Fibroblast of skin of back (primary cell): Measurements from ENCODE around the gene SCO2.
"Not testable (repeated sequence)": the region's sequence is repeated elsewhere in the genome, so short reads cannot be mapped to it uniquely, and the experiment has no call there.

Experiments
- DNase-seq: peaks from one replicate; pipeline ENCODE4 v3.0.0-alpha.2; 2013

SCO2 gene

GRCh38 chr22:50531546-50531961 is 6.2 kb upstream of the SCO2 start:
- no peak for DNase-seq

- peak; percentile 64 for DNase-seq
Observed at GRCh38 chr22:50530877-50531545, 5.6 kb upstream of the SCO2 start.

- DNase-seq = no peak
Observed at GRCh38 chr22:50530580-50530876, 5.1 kb upstream of the SCO2 start.

DNA sequence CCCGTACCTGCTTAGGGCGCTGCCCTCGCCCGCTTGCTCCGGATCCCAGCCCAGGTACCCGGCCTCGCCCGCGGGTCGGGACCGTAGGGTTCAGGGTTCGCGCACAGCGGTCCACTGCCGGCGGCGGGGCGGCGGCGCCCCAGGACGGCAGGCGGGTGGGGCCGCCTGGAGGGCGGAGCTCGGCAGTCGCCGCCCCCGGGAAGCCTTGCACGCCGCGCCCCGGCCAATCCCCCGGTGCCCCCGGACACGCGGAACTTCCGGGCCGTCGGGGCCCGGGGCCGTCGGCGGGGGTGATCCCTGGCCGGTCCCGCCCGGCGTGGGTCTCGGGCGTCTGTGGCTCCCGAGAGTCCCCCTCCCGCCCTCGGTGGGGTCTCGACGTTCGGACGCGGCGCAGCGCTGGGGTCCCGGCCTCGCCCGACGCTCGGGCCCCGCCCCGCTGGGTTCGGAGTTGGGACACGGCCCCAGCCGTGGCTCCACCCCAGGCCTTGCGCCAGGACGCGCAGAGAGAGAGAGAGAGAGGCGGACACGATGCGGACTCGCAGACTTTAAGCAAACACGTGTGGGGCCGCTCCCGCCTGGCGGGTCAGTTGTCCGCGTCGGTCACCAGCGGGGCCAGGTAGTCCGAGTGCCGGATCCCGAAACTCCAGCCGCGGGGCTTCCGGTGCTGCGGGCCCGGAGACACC is 4.6 kb upstream of the SCO2 start, which contains the start of gene TYMP:
TYMP (minus strand) TSS at position 116 of the 683 bp plus-strand sequence. CDS start 303 bp downstream, outside the sequence.
- DNase-seq = peak; percentile 52

GRCh38 chr22:50529416-50529896 is 4.1 kb upstream of the SCO2 start:
- no peak for DNase-seq

DNA sequence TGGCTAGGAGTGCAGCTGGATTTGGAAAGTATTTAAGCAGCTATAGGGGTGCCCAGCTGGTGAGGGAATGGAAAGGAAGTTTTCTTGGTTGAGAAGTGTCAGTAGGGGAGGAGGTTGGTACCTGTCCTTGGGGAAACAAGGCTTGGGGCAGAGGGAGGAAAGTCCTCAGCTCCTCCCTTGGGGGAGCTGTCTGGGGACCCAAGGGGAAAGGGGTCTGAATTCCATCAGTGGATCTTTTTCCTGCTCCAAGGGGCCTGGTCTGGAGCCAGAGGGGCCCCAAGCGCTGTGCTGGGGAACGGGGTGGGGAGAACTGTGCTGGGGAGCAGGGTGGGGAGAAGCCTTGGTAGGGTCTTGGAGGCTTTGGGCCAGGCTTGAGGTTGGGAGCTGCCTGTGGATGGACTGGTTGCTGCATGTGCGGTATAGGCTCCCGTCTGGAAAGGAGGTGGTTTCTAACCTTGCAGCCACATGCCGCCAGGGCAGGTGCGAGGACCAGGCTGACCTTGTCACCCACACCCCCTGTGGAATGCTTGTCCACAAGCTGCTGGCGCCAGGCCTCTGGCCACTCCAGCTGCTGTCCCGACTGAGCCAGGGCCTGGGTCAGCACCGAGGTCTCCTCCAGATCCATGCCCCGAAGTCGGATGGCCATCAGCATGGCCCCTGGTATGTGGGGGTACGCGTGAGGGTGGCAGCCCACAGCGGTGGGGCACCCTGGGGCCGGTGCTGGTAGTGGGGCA is 3.5 kb upstream of the SCO2 start:
- DNase-seq = no peak

- no peak for DNase-seq
Observed at GRCh38 chr22:50527921-50528681, 2.7 kb upstream of the SCO2 start.

GRCh38 chr22:50526834-50527801 is 1.7 kb upstream of the SCO2 start:
- DNase-seq = no peak

- peak; percentile 74 for DNase-seq
Observed at GRCh38 chr22:50526108-50526833, 873 bp upstream of the SCO2 start.

DNA sequence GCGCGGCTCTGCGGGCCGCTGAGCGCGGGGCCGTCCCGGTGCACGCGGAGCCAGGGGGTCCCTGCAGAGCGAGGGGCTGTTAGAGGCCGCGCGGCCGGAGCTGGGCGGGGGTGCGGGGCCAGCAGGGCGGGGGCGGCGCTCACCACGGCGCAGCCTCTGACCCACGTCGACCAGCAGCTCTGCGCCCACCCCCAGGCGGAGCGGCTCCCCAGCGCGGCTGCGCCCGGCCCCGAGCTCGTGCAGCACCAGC is 385 bp upstream of the SCO2 start:
- DNase-seq = no peak

DNA sequence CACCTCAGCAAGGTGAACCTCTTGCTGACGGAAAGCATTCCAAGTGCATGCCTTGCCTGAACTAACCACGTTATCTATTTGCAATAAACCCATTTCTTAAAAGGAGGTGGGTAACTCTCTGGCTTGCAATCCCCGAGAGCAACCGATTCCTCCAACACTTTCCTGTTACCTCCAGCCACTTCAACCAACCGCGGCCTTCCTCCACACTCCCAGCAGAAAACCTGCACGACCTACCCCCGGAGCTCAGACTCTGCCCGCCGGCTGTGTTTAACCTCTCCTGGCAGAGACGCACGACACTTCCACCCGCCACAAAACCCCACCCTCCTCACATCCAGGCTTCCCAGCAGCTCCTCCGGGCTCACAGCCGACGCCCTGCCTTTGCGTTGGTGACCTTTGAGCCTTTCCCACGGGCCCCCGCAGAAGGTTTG is 708 bp downstream of the SCO2 start:
- no peak for DNase-seq

DNA sequence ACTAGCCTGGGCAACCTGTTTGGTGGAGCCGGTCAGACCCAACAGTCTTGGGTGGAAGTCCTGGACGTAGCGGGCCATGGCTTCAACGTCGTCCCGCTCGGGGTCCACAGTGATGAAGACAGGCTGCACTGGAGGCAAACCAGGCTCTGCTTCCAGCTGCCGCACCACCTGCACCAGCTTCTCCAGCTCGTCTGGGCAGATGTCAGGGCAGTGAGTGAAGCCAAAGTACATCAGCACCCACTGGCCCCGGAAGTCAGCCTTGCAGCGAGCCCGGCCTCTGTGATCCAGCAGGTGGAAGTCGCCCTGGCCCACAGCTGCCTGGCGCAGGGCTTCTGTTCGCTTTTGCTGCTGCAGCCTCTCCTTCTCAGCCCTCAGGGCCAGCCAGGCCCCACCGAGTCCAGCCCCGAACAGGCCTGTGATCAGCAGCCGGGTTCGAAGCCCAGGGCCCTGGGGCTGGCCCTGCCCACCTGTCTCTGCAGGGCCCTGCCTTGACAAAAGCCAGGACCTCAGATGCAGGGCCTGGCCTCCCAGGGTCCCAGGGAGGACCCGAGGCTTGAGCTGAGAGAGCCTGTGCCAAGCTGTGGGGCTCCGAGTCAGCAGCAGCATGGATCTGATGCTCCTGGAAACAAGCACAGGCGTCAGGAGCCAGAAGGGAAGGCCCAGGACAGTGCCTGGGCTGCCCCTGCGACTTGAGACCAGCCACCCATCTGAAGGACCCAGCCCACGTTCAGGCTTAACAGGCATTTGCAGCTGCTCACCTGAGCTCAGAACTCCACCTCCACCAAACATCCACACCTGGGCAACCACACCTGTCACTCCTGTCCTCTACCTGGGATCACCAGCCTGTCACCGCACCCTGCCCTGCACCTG is 1.4 kb downstream of the SCO2 start:
- DNase-seq = no peak

- DNase-seq = no peak
Observed at GRCh38 chr22:50523458-50523805, 2.0 kb downstream of the SCO2 start.

DNA sequence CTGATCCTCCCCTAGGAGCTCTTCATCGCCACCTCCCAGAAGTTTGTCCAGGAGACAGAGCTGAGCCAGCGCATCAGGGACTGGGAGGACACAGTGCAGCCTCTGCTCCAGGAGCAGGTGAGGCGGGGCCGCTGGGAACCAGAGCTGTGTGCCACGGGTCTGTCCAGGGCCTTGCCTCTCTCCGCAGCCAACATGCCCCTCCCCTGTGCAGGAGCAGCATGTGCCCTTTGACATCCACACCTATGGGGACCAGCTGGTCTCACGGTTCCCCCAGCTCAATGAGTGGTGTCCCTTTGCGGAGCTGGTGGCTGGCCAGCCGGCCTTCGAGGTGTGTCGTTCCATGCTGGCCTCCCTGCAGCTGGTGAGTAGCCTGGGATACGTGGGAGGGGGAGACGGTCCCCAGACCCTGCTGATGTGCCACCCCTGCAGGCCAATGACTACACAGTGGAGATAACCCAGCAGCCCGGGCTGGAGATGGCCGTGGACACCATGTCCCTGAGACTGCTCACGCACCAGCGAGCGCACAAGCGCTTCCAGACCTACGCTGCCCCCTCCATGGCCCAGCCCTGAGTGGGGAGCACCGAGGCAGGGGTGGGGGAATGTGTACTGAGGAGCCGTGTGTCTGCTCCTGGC is 2.5 kb downstream of the SCO2 start:
- no peak for DNase-seq

- DNase-seq = no peak
Observed at GRCh38 chr22:50522208-50522805, 3.1 kb downstream of the SCO2 start.

DNA sequence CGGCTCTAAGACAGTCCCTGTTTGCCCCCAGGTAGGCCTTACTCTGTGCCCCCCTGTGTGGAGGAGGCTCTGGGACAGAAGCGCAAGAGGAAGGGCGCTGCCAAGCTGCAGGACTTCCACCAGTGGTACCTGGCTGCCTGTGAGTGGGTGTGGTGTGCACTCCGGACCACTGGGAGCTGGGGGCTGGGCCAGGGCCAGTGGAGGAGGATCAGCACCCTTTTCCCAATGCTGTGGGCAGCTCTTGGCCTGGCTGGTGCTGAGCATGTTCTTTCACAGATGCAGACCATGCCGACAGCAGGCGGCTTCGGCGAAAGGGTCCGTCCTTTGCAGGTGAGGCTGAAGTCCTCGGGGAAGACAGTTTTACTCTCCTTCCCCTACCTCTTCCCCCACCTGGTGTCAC is 3.7 kb downstream of the SCO2 start:
- no peak for DNase-seq

DNA sequence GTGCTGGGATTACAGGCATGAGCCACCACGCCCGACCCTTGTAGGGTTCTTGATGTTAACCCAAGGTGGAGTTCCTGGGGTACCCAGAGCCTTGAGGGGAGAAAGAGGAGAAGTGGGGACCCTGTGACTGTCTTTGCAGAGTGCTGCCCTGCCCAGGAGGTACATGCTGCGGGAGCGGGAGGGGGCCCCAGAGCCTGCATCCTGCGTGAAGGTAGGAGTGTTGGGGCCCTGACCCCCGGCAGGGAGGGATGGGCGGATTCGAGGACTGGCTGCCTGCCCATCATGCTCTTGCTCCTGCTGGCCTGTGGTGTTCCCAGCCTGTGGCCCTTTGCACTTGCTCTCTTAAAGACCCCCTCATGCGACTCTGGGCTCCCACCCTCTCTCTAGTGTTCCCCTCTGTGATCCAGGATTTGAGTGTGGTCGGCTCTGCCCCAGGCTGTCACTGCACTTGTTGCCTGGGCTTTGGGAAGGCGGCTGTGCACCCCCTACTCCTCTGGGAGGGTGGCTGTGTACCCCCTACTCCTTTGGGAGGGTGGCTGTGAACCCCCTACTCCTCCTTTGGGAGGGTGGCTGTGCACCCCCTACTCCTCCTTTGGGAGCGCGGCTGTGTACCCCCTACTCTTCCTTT is 4.5 kb downstream of the SCO2 start:
- no peak for DNase-seq

- not testable (repeated sequence) for DNase-seq
Observed at GRCh38 chr22:50520184-50520583, 5.2 kb downstream of the SCO2 start.

- no peak for DNase-seq
Observed at GRCh38 chr22:50519151-50519550, 6.2 kb downstream of the SCO2 start.
